WERI-Rb-1 (cell line): ENCODE data around the gene GPR173.
A peak's percentile ranks its signal among the peaks of the same experiment; 100 is the strongest.

Experiments used
- DNase-seq: peaks from one replicate; pipeline ENCODE4 v3.0.0-alpha.2; 2020
- H3K27ac ChIP-seq: fragments of 250-450 bp; sonication (Bioruptor Pico); 2 replicates; pipeline ENCODE4 v1.5.1; 2020; ENCODE audit warnings: mild to moderate bottlenecking, moderate library complexity
- H3K27me3 ChIP-seq: fragments of 250-450 bp; sonication (Bioruptor Pico); 2 replicates; pipeline ENCODE4 v1.5.1; 2021; ENCODE audit warnings: mild to moderate bottlenecking, low read depth, moderate library complexity; ENCODE audit not compliant: insufficient read depth, severe bottlenecking
- H3K36me3 ChIP-seq: fragments of 250-450 bp; sonication (Bioruptor Pico); 2 replicates; pipeline ENCODE4 v1.5.1; 2020; ENCODE audit warnings: mild to moderate bottlenecking, moderate library complexity
- H3K4me3 ChIP-seq: 2 replicates; pipeline ENCODE4 v1.5.1; 2011; ENCODE audit warnings: low read depth, mild to moderate bottlenecking, control low read depth, low read length
- H3K9me3 ChIP-seq: fragments of 250-450 bp; sonication (Bioruptor Pico); 2 replicates; pipeline ENCODE4 v1.5.1; 2021; ENCODE audit warnings: mild to moderate bottlenecking, moderate library complexity; ENCODE audit not compliant: severe bottlenecking
- CTCF ChIP-seq: IDR thresholded peaks from 2 replicates; pipeline ENCODE4 v1.5.1; 2011; ENCODE audit warnings: low read depth, mild to moderate bottlenecking, control low read depth, inconsistent platforms, low read length

GPR173 gene

GRCh38 chrX:53087388-53087831 lies 38.8 kb downstream of the GPR173 start:
- TF ChIP-seq CTCF = no peak
- peaks cover 13% of the 10 kb centered on the region for H3K27me3 ChIP-seq
- peaks cover 28% of the 10 kb centered on the region for H3K36me3 ChIP-seq
- no peak overlapping the region for H3K27ac ChIP-seq
- no peak overlapping the region for H3K4me3 ChIP-seq
- no peak for DNase-seq
- no peaks in the 10 kb centered on the region for H3K9me3 ChIP-seq

GRCh38 chrX:53088136-53088974 lies 39.8 kb downstream of the GPR173 start:
- DNase-seq = peak; percentile 84
- Histone ChIP-seq H3K4me3 (peak overlapping the region; percentile 46), H3K27ac (peak overlapping the region; percentile 67), H3K27me3 (peaks cover 10% of the 10 kb centered on the region), H3K9me3 (no peaks in the 10 kb centered on the region), H3K36me3 (peaks cover 28% of the 10 kb centered on the region)
- TF ChIP-seq CTCF = no peak

GRCh38 chrX:53089224-53089842 lies 40.7 kb downstream of the GPR173 start:
- no peak overlapping the region for H3K27ac ChIP-seq
- peaks cover 8% of the 10 kb centered on the region for H3K27me3 ChIP-seq
- H3K4me3 ChIP-seq = peak overlapping the region; percentile 46
- peaks cover 20% of the 10 kb centered on the region for H3K36me3 ChIP-seq
- peak; percentile 47 for DNase-seq
- no peaks in the 10 kb centered on the region for H3K9me3 ChIP-seq
- TF ChIP-seq CTCF = peak; percentile 65

- DNase-seq = no peak
- no peaks in the 10 kb centered on the region for H3K9me3 ChIP-seq
- H3K4me3 ChIP-seq = no peak overlapping the region
- peaks cover 8% of the 10 kb centered on the region for H3K27me3 ChIP-seq
- peaks cover 17% of the 10 kb centered on the region for H3K36me3 ChIP-seq
- TF ChIP-seq CTCF = no peak
- H3K27ac ChIP-seq = no peak overlapping the region
These were observed 41.3 kb downstream of the GPR173 start for GRCh38 chrX:53089925-53090324.

- H3K27ac ChIP-seq = no peak overlapping the region
- no peak for DNase-seq
- peaks cover 6% of the 10 kb centered on the region; the same call in 1 of the 2 replicates for H3K36me3 ChIP-seq
- H3K9me3 ChIP-seq = no peaks in the 10 kb centered on the region
- no peak overlapping the region for H3K4me3 ChIP-seq
- H3K27me3 ChIP-seq = peaks cover 8% of the 10 kb centered on the region
- no peak for TF ChIP-seq CTCF
These were observed 42.8 kb downstream of the GPR173 start for GRCh38 chrX:53091354-53091753.
